ENCODE results near the gene FGF6. TPM values are rescaled to one million over a fixed set of nuclear protein-coding genes. Genes with fewer than 3 reads are reported as not detected.

Gene FGF6
- not detected in 2 replicates for total RNA-seq (2022)
- Bru-seq, nascent RNA: percentile 7 among the genes with signal in this experiment
- BruChase-seq, experiment 1, labeled RNA remaining after a 6-hour chase: not detected
- BruChase-seq, experiment 2, labeled RNA remaining after a 2-hour chase: not detected
- long read RNA-seq: 0 reads

GRCh38 chr12:4445156-4446101 lies at the start of gene FGF6:
TSS of gene FGF6 (minus strand) at chr12:4445815. CDS start at chr12:4445570, 245 bp downstream.
- BruUV-seq (replicated peaks): no TSS peak
- intact Hi-C loops (cut with micrococcal nuclease; ENCODE audit: unreplicated experiment): no loop called here
- no peak for DNase-seq
- H3K9me3 Mint-ChIP-seq (ENCODE audit: low read depth, unreplicated experiment): no peaks in the 10 kb centered on the region
- H3K4me1 Mint-ChIP-seq (ENCODE audit: low read depth, unreplicated experiment): no peaks in the 10 kb centered on the region
- TF ChIP-seq CTCF (IDR thresholded peaks at IDR 0.05; ENCODE audit: unreplicated experiment): no peak
- CTCF ChIA-PET: interaction anchor here (0.6 kb wide), 1 partner anchor 1830 kb away, joined by 7 read pairs; no protein-coding TSS in a partner anchor
- H3K4me3 Mint-ChIP-seq (ENCODE audit: low read depth, unreplicated experiment): no peak within 1 kb of the TSS
- H3K36me3 Mint-ChIP-seq (ENCODE audit: insufficient read depth, unreplicated experiment): no peaks in the 10 kb centered on the region
- H3K27me3 Mint-ChIP-seq (ENCODE audit: unreplicated experiment): peaks cover 92% of the 10 kb centered on the region
- no peak within 1 kb of the TSS for H3K27ac Mint-ChIP-seq (ENCODE audit: unreplicated experiment)

GRCh38 chr12:4490973-4491372 lies 45.4 kb upstream of the FGF6 start:
- CTCF ChIA-PET: no interaction called here
- DNase-seq: no peak
- no peak for TF ChIP-seq CTCF (IDR thresholded peaks at IDR 0.05; ENCODE audit: unreplicated experiment)
- no peak overlapping the region for H3K4me3 Mint-ChIP-seq (ENCODE audit: low read depth, unreplicated experiment)
- no peaks in the 10 kb centered on the region for H3K36me3 Mint-ChIP-seq (ENCODE audit: insufficient read depth, unreplicated experiment)
- intact Hi-C loops (cut with micrococcal nuclease; ENCODE audit: unreplicated experiment): no loop called here
- no peaks in the 10 kb centered on the region for H3K4me1 Mint-ChIP-seq (ENCODE audit: low read depth, unreplicated experiment)
- no TSS peak for BruUV-seq (replicated peaks)
- H3K27ac Mint-ChIP-seq (ENCODE audit: unreplicated experiment): no peak overlapping the region
- H3K27me3 Mint-ChIP-seq (ENCODE audit: unreplicated experiment): no peaks in the 10 kb centered on the region
- no peaks in the 10 kb centered on the region for H3K9me3 Mint-ChIP-seq (ENCODE audit: low read depth, unreplicated experiment)

GRCh38 chr12:4489556-4489955 lies 43.9 kb upstream of the FGF6 start:
- Mint-ChIP-seq H3K27ac (ENCODE audit: unreplicated experiment) (no peak overlapping the region), H3K9me3 (ENCODE audit: low read depth, unreplicated experiment) (no peaks in the 10 kb centered on the region), H3K4me1 (ENCODE audit: low read depth, unreplicated experiment) (no peaks in the 10 kb centered on the region), H3K4me3 (ENCODE audit: low read depth, unreplicated experiment) (no peak overlapping the region), H3K36me3 (ENCODE audit: insufficient read depth, unreplicated experiment) (no peaks in the 10 kb centered on the region), H3K27me3 (ENCODE audit: unreplicated experiment) (no peaks in the 10 kb centered on the region)
- no peak for DNase-seq
- CTCF ChIA-PET: no interaction called here
- no TSS peak for BruUV-seq (replicated peaks)
- TF ChIP-seq CTCF (IDR thresholded peaks at IDR 0.05; ENCODE audit: unreplicated experiment): no peak
- intact Hi-C loops (cut with micrococcal nuclease; ENCODE audit: unreplicated experiment): no loop called here

- Mint-ChIP-seq H3K36me3 (ENCODE audit: insufficient read depth, unreplicated experiment) (no peaks in the 10 kb centered on the region), H3K4me1 (ENCODE audit: low read depth, unreplicated experiment) (no peaks in the 10 kb centered on the region), H3K9me3 (ENCODE audit: low read depth, unreplicated experiment) (no peaks in the 10 kb centered on the region), H3K4me3 (ENCODE audit: low read depth, unreplicated experiment) (no peak overlapping the region), H3K27ac (ENCODE audit: unreplicated experiment) (no peak overlapping the region), H3K27me3 (ENCODE audit: unreplicated experiment) (no peaks in the 10 kb centered on the region)
- TF ChIP-seq CTCF (IDR thresholded peaks at IDR 0.05; ENCODE audit: unreplicated experiment): no peak
- CTCF ChIA-PET: no interaction called here
- intact Hi-C loops (cut with micrococcal nuclease; ENCODE audit: unreplicated experiment): no loop called here
- no TSS peak for BruUV-seq (replicated peaks)
- no peak for DNase-seq
These were observed 41.4 kb upstream of the FGF6 start for GRCh38 chr12:4486980-4487379.
